K562 (cell line): ENCODE results near the gene CACNA1C. TPM values are rescaled to one million over a fixed set of nuclear protein-coding genes. Genes with fewer than 3 reads are reported as not detected.

Experiments
- ATAC-seq: fragments of 200-7000 bp; cut with Tn5 transposase; 3 replicates; pipeline ENCODE4 v1.9.1; 2020; ENCODE audit warnings: moderate library complexity
- BruUV-seq: library from RNA; stranded (reverse); fragments of 400-500 nt; replicated peaks from 2 replicates; lab custom pipeline; 2021; lab: Mats Ljungman, UMichigan
- CTCF ChIA-PET: fragments of 300-600 bp; formaldehyde crosslinking; extraction: SDS; loops from one replicate; lab custom pipeline; 2021; ENCODE audit warnings: low intra/inter-chr PET ratio; lab: Yijun Ruan, JAX
- POLR2A ChIA-PET: fragments of 300-600, 350-650 bp; sonication (Branson Sonifier 250); formaldehyde crosslinking; extraction: SDS; loops from one replicate; lab custom pipeline; 2021; ENCODE audit warnings: antibody characterized with exemption, inconsistent platforms; lab: Yijun Ruan, JAX
- DNase-seq, 4 experiments: peaks; one replicate each; pipeline versions ENCODE4 v3.0.0 to v3.0.0-alpha.2; 2011 to 2018; ENCODE audit warnings: low spot score in 3 of 4, mixed read lengths in 3 of 4; ENCODE audit errors: extremely low read depth in 1 of 4
- FAIRE-seq: peaks from 2 replicates; lab custom pipeline; 2011; peaks lifted over from hg19 to GRCh38; lab: Jason Lieb, UNC
- H2AFZ ChIP-seq: 2 replicates; pipeline ENCODE4 v1.6.0; 2011; ENCODE audit warnings: low read depth, low read length, control low read depth, inconsistent platforms
- H3K27ac ChIP-seq: fragments of 200-600 bp; 3 replicates; pipeline ENCODE4 v1.8.0; 2011; ENCODE audit warnings: low read depth, mild to moderate bottlenecking, control low read depth, inconsistent platforms, low read length, moderate library complexity, mixed read lengths; ENCODE audit errors: extremely low read depth
- H3K27me3 ChIP-seq, 2 experiments: fragments of 300-600 bp in 1 of 2; 2 replicates in 1 of 2; 3 replicates in 1 of 2; pipeline versions ENCODE4 v1.6.0 to v1.8.0; 2011; ENCODE audit warnings: inconsistent platforms in 2 of 2, low read length in 2 of 2, mild to moderate bottlenecking in 1 of 2, mixed read lengths in 1 of 2, moderate library complexity in 1 of 2; ENCODE audit not compliant: control insufficient read depth in 2 of 2, insufficient read depth in 2 of 2
- H3K36me3 ChIP-seq: fragments of 300-600 bp; 3 replicates; pipeline ENCODE4 v1.8.0; 2011; ENCODE audit warnings: mild to moderate bottlenecking, low read length, inconsistent platforms; ENCODE audit not compliant: control insufficient read depth, insufficient read depth
- H3K4me1 ChIP-seq, 2 experiments: fragments of 200-600 bp in 1 of 2; replicated peaks in 1 of 2; 2 replicates in 1 of 2; 3 replicates in 1 of 2; pipeline versions ENCODE4 v1.5.1 to v1.8.0; 2011; ENCODE audit warnings: inconsistent platforms in 2 of 2, low read length in 2 of 2, mild to moderate bottlenecking in 1 of 2, mixed read lengths in 1 of 2, moderate library complexity in 1 of 2; ENCODE audit not compliant: control insufficient read depth in 2 of 2, insufficient read depth in 2 of 2
- H3K4me2 ChIP-seq: 2 replicates; pipeline ENCODE4 v1.6.1; 2011; ENCODE audit warnings: low read length, control low read depth, inconsistent platforms, mixed read lengths; ENCODE audit not compliant: insufficient read depth
- H3K4me3 ChIP-seq: fragments of 200-600 bp; sonication (generic), shearing (Covaris generic); 2 replicates; pipeline ENCODE4 v1.5.1; 2016; ENCODE audit warnings: control low read depth, inconsistent platforms
- H3K79me2 ChIP-seq: fragments of 200-600 bp; 3 replicates; pipeline ENCODE4 v1.8.0; 2011; ENCODE audit warnings: low read length, inconsistent platforms; ENCODE audit not compliant: control insufficient read depth, insufficient read depth
- H3K9ac ChIP-seq, 2 experiments: 2 replicates each; pipeline versions ENCODE4 v1.6.0 to v1.6.1; 2011; ENCODE audit warnings: low read depth in 2 of 2, low read length in 2 of 2, control low read depth in 1 of 2, inconsistent platforms in 1 of 2, mild to moderate bottlenecking in 1 of 2, mixed read lengths in 1 of 2; ENCODE audit not compliant: insufficient read depth in 1 of 2
- H3K9me1 ChIP-seq: one replicate; pipeline ENCODE4 v1.6.0; 2011; ENCODE audit warnings: inconsistent platforms, mild to moderate bottlenecking, low read length, moderate library complexity; ENCODE audit not compliant: control insufficient read depth, insufficient read depth
- H3K9me3 ChIP-seq: replicated peaks from 2 replicates; pipeline ENCODE4 v1.5.1; 2011; ENCODE audit warnings: low read depth, low read length, inconsistent platforms; ENCODE audit not compliant: control insufficient read depth, insufficient read depth
- H4K20me1 ChIP-seq: replicated peaks from 2 replicates; pipeline ENCODE4 v1.6.1; 2011; ENCODE audit warnings: low read length, inconsistent platforms, mixed read lengths; ENCODE audit not compliant: control insufficient read depth, insufficient read depth
- HSF4 ChIP-seq: fragments of 250-450 bp; sonication (Bioruptor Pico); IDR thresholded peaks from 2 replicates; pipeline ENCODE4 v2.1.2; 2022; ENCODE audit warnings: mild to moderate bottlenecking, moderate library complexity, borderline replicate concordance
- MCM3 ChIP-seq: fragments of 450-650 bp; IDR thresholded peaks from 2 replicates; pipeline ENCODE4 v1.6.1; 2016
- ZNF41 ChIP-seq: fragments of 250-450 bp; sonication (Bioruptor Pico); conservative IDR thresholded peaks from 2 replicates; pipeline ENCODE4 v1.4.0; 2020; ENCODE audit warnings: mild to moderate bottlenecking
- WGBS: fragments of 100-300 bp; shearing (Covaris generic); methylation state at CpG from one replicate; pipeline ENCODE4 v1.1.6; 2016; ENCODE audit warnings: low coverage, mixed read lengths; ENCODE audit not compliant: insufficient coverage; ENCODE audit errors: missing lambda C conversion rate; 5-methylcytosine and 5-hydroxymethylcytosine counted together
- in situ Hi-C: fragments of 300-500 bp; cut with MboI; formaldehyde crosslinking; loops from 4 replicates; pipeline ENCODE4 v1.15.0; 2018; ENCODE audit warnings: inconsistent platforms, mixed read lengths
- intact Hi-C: fragments of 100-400 bp; cut with micrococcal nuclease; formaldehyde crosslinking; loops from 2 replicates; pipeline ENCODE4 v1.14.2; 2022
- polyA plus RNA-seq, 8 experiments: library from polyadenylated mRNA; depleted of rRNA in 4 of 8; stranded (reverse) in 5 of 8; unstranded in 3 of 8; fragments of >200 nt; fragmentation: Nextera tagmentation in 2 of 8; fragmentation: Illumina TruSeq in 1 of 8; extraction: Ambion mirVana in 2 of 8; extraction: Trizol in 1 of 8; gene quantifications; 2 replicates each; pipeline versions ENCODE4 v1.2.1 to v1.2.3, GENCODE V29; 2011 to 2014; ENCODE audit warnings: inconsistent platforms in 1 of 8, missing spikeins in 1 of 8
- total RNA-seq, 7 experiments: library from RNA; depleted of rRNA in 6 of 7; stranded (reverse); fragments of >200 nt in 6 of 7; fragmentation: Illumina TruSeq in 2 of 7; extraction: Trizol in 2 of 7; gene quantifications; 2 replicates each; pipeline versions ENCODE4 v1.2.1 to v1.2.3, GENCODE V29; 2011 to 2021; ENCODE audit warnings: low replicate concordance in 1 of 7
- TF ChIP-seq, protein P1 (sequence below): IDR thresholded peaks from 2 replicates; pipeline ENCODE4 v1.6.1; 2016; ENCODE audit warnings: missing genetic modification characterization, missing compliant biosample characterization
- TF ChIP-seq, protein P2 (sequence below), 3 experiments: fragments of 200-800 bp in 1 of 3; sonication (Bioruptor generic) in 1 of 3; sonication (generic) in 1 of 3; formaldehyde crosslinking in 1 of 3; IDR thresholded peaks; 2 replicates each; pipeline versions ENCODE4 v1.6.1 to v1.8.0; 2016 to 2022; ENCODE audit warnings: mild to moderate bottlenecking in 2 of 3, missing compliant biosample characterization in 2 of 3, missing genetic modification characterization in 2 of 3, missing genetic modification reagents in 1 of 3

CACNA1C gene
- total and polyA plus RNA-seq, 9 of the 15 experiments (the other 6 are each of a cell fraction or from before 2014, with no cell fraction given), result not detected

DNA sequence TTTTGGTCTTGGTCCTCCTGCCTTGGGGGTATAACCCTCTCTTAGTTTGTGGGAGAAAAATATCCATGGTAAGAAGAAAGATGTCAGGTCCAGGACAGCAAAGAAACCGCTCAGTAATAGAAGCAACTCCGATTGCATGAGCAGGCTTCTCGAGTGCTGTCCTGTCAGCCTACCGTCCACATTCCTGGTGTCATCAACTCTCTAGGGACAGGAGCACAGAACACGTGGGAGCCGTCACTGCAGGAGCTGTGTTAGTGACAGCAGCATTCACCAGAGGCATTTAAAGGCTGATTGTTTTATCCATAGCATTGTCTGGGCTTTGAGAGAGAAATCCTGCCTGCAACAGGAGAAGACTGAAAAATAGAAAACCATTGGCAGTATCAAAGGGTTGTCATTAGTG is 244.2 kb downstream of the CACNA1C start:
- TF ChIP-seq, protein P1, sequence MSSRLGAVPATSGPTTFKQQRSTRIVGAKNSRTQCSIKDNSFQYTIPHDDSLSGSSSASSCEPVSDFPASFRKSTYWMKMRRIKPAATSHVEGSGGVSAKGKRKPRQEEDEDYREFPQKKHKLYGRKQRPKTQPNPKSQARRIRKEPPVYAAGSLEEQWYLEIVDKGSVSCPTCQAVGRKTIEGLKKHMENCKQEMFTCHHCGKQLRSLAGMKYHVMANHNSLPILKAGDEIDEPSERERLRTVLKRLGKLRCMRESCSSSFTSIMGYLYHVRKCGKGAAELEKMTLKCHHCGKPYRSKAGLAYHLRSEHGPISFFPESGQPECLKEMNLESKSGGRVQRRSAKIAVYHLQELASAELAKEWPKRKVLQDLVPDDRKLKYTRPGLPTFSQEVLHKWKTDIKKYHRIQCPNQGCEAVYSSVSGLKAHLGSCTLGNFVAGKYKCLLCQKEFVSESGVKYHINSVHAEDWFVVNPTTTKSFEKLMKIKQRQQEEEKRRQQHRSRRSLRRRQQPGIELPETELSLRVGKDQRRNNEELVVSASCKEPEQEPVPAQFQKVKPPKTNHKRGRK (tag), result no peak
- TF ChIP-seq MCM3, result no peak
- TF ChIP-seq HSF4 (CRISPR knock-in tag), result no peak
- no peak for TF ChIP-seq ZNF41 (CRISPR knock-in tag)
- TF ChIP-seq, protein P2, sequence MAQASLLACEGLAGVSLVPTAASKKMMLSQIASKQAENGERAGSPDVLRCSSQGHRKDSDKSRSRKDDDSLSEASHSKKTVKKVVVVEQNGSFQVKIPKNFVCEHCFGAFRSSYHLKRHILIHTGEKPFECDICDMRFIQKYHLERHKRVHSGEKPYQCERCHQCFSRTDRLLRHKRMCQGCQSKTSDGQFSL (CRISPR knock-in tag; IDR thresholded peaks at IDR 0.05), result no peak
- TF ChIP-seq, protein P2 (tag; IDR thresholded peaks at IDR 0.05), result no peak
- DNase-seq, result no peak
- no peaks in the 10 kb centered on the region for H3K4me1 ChIP-seq
- intact Hi-C loops, result no loop called here
- no peaks in the 10 kb centered on the region for H3K36me3 ChIP-seq
- H3K9ac ChIP-seq, result no peak overlapping the region
- H3K9me3 ChIP-seq, result no peaks in the 10 kb centered on the region
- H3K4me3 ChIP-seq, result no peak overlapping the region
- no TSS peak for BruUV-seq
- H3K27me3 ChIP-seq, result peaks cover 2 to 13% of the 10 kb centered on the region in 2 experiments; a peak in 2 of 5 replicates
- no peaks in the 10 kb centered on the region for H4K20me1 ChIP-seq
- H3K27ac ChIP-seq, result no peak overlapping the region
- WGBS, result 2% methylated on average over 6 of the region's 6 CpGs
- in situ Hi-C loops, result loop anchor here (25.0 kb wide), 1 partner anchor 235 kb away; the partner anchor contains the start of gene CACNA1C
- CTCF ChIA-PET, result no interaction called here
- POLR2A ChIA-PET, result interaction anchor here (0.7 kb wide), 1 partner anchor 192 kb away, joined by 3 read pairs; no protein-coding TSS in a partner anchor
- H2AFZ ChIP-seq, result no peak overlapping the region
- H3K79me2 ChIP-seq, result no peaks in the 10 kb centered on the region
- no peak for ATAC-seq
- H3K4me2 ChIP-seq, result no peak overlapping the region
- FAIRE-seq, result no peak
- no peaks in the 10 kb centered on the region for H3K9me1 ChIP-seq
